ENCODE data around the gene PLXNA2. TPM values are rescaled to one million over a fixed set of nuclear protein-coding genes. Genes with fewer than 3 reads are reported as not detected.

Gene PLXNA2
- total RNA-seq, 4 donors from 2014 or later: 17.2 to 29.7 (median 24.6) TPM

DNA sequence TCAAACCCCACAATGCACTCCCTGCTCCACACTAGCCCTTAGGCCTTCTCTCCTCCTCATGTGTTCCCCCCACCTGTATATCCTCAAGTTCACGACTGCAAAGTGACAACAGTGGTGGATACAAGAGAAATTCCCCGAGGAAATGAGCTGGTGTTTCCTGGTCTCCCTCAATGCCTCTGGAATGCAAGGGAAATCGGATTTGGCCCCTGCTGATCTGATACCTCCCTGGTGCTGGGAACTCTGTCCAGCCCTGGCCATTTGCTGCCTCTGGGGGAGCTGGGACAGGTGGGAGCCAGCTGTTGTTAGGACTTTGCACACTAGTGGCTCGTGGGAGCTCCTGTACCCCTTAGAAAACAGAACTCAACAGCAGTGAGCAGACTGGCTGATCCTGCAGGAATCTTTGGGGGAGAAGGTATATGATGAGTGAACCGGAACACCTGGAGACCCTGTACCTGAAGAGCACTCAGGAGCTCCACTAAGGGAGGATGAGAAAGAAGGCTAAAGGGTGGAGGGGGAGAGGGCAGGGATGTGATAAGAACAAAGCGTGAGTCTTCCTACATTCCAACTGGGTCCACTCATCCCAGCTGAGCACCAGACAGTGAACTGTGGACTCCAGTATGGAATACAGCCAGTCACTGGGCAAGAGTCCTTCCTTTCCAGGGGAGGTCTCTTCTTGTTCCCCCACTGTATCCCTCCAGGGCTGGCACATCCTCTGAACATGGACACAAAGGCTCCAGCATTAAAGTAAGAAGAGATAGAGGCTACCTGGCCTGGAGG is 69.3 kb downstream of the PLXNA2 start:
- no peak overlapping the region for H3K4me3 ChIP-seq
- no peaks in the 10 kb centered on the region for H3K27me3 ChIP-seq
- H3K36me3 ChIP-seq: no peaks in the 10 kb centered on the region
- H3K9me3 ChIP-seq: no peaks in the 10 kb centered on the region
- TF ChIP-seq, protein P1, sequence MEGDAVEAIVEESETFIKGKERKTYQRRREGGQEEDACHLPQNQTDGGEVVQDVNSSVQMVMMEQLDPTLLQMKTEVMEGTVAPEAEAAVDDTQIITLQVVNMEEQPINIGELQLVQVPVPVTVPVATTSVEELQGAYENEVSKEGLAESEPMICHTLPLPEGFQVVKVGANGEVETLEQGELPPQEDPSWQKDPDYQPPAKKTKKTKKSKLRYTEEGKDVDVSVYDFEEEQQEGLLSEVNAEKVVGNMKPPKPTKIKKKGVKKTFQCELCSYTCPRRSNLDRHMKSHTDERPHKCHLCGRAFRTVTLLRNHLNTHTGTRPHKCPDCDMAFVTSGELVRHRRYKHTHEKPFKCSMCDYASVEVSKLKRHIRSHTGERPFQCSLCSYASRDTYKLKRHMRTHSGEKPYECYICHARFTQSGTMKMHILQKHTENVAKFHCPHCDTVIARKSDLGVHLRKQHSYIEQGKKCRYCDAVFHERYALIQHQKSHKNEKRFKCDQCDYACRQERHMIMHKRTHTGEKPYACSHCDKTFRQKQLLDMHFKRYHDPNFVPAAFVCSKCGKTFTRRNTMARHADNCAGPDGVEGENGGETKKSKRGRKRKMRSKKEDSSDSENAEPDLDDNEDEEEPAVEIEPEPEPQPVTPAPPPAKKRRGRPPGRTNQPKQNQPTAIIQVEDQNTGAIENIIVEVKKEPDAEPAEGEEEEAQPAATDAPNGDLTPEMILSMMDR (IDR thresholded peaks at IDR 0.05): no peak
- no peak for TF ChIP-seq EP300 (IDR thresholded peaks at IDR 0.05)
- TF ChIP-seq POLR2A (IDR thresholded peaks at IDR 0.05): no peak
- H3K27ac ChIP-seq: no peak overlapping the region
- no peak for DNase-seq (ENCODE audit: low spot score in 2 of 2)
- peaks cover 0 to 30% (median 4%) of the 10 kb centered on the region in 4 donors for H3K4me1 ChIP-seq
- WGBS, 2 donors: 80 to 82% methylated on average over 6 of the region's 6 CpGs

DNA sequence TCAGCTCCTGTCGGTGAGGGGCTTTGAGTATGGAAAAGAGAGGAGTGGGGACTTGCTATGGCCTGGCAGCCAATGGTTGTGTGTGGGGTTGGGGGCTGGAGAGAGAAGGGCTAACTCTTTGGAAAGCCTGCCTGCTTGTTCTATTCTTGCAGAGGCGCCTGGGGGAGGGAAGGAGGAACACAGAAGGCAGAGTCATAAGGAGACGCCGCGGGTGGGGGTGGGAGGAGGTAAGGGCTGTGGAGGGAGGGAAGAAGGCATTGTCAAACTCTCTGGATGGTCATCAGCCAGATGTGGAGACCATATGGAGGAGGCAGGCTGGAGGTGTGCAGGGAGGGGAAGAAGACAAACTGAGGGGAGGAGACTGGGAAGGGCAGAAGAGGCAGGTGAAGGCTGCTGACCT is 70.0 kb downstream of the PLXNA2 start:
- no peak overlapping the region for H3K27ac ChIP-seq
- peaks cover 0 to 23% (median 0%) of the 10 kb centered on the region in 4 donors for H3K4me1 ChIP-seq
- no peak overlapping the region for H3K4me3 ChIP-seq
- no peaks in the 10 kb centered on the region for H3K9me3 ChIP-seq
- TF ChIP-seq, protein P1 (IDR thresholded peaks at IDR 0.05): no peak
- TF ChIP-seq POLR2A (IDR thresholded peaks at IDR 0.05) (no peak), EP300 (IDR thresholded peaks at IDR 0.05) (no peak)
- no peaks in the 10 kb centered on the region for H3K27me3 ChIP-seq
- DNase-seq (ENCODE audit: low spot score in 2 of 2): no peak
- H3K36me3 ChIP-seq: no peaks in the 10 kb centered on the region
- 50 to 67% methylated on average over 5 of the region's 5 CpGs for WGBS, 2 donors

DNA sequence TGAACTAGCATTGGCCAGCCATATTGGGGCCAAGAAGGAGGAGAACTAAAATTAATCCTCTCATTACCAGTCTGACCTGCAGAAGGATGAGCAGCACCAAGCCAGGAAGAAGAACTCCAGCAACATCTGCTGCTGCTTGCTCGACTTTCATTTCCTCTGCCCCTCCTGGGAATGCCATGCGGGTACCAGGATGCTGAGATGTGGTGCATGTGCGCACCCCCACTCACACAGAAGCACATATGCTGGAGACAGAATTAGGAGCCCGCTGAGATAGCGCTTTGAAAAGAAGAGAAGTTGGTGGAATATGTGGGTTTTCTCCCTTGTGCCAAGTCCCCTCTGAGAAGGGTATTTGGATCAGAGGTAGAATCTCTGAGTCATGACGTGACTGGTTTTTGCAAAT is 70.4 kb downstream of the PLXNA2 start:
- DNase-seq (ENCODE audit: low spot score in 2 of 2): no peak
- H3K27ac ChIP-seq: no peak overlapping the region
- H3K36me3 ChIP-seq: no peaks in the 10 kb centered on the region
- H3K27me3 ChIP-seq: no peaks in the 10 kb centered on the region
- H3K4me3 ChIP-seq: no peak overlapping the region
- H3K4me1 ChIP-seq: peaks cover 0 to 18% (median 0%) of the 10 kb centered on the region in 4 donors
- TF ChIP-seq, protein P1 (IDR thresholded peaks at IDR 0.05): no peak
- TF ChIP-seq POLR2A (IDR thresholded peaks at IDR 0.05) (no peak), EP300 (IDR thresholded peaks at IDR 0.05) (no peak)
- 94 to 95% methylated on average over 6 of the region's 6 CpGs for WGBS, 2 donors
- no peaks in the 10 kb centered on the region for H3K9me3 ChIP-seq

DNA sequence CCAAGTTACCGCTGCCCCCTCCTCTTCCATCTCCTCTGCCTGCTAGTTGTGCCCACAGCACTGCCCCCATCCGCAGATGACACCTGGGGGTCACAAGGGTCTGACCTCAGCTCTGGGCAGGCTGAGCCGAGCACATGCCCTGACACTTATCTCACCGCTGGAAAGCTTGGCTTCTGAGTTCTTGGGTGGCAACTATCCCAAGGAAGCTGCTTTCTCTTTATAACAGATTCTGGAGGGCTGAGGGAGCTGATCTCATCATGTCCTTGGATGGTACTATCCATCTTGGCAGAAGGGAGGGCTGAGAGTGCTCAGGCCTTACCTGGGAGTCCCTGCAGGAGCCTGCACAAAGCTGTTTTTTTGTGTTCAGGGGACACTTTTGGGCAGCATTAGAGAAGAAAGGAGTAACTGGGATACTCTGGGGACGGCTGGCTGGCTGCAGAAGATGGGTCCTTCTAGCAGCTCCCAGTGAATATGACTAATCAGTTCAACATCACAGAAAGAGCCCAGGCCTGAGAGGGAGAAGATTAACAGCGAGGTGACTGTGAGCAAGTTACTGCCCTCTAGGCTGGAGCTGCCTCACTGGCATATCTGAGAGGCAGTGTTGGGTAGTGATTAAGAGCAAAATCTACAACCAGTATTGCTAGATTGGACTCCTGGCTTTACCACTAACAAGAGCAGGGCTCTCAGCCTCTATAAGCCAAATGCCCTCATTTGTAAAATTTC is 71.6 kb downstream of the PLXNA2 start:
- H3K27ac ChIP-seq: peak overlapping the region in 1 of 4 donors; percentile 20
- H3K4me3 ChIP-seq: no peak overlapping the region
- DNase-seq (ENCODE audit: low spot score in 2 of 2): no peak
- no peaks in the 10 kb centered on the region for H3K36me3 ChIP-seq
- TF ChIP-seq, protein P1 (IDR thresholded peaks at IDR 0.05): no peak
- TF ChIP-seq POLR2A (IDR thresholded peaks at IDR 0.05) (no peak), EP300 (IDR thresholded peaks at IDR 0.05) (no peak)
- 86 to 89% methylated on average over 6 of the region's 6 CpGs for WGBS, 2 donors
- H3K4me1 ChIP-seq: peaks cover 0 to 17% (median 0%) of the 10 kb centered on the region in 4 donors
- no peaks in the 10 kb centered on the region for H3K9me3 ChIP-seq
- no peaks in the 10 kb centered on the region for H3K27me3 ChIP-seq
